ENCODE data around the gene BTBD16.

BTBD16 gene

DNA sequence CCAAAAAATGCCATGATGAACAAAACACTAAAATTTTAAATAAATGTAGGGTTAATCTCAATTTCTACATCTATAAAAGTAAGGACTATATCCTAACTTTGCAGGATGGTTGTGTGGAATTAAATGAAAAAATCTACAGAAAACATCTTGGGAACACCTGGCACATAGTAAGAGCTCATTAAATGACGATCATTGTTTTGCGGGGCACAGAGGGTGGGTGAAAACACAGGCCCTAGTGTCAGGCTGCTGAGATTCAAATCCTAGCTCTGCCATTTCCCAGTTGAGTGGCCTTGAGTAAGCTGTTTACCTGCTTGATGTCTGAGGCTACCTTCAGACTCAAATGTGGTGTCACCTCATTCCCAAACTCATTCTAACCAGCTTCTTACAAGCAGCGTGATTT lies 35.6 kb downstream of the BTBD16 start:
- ATAC-seq (no peak), DNase-seq (ENCODE audit: low spot score in 2 of 2) (no peak)
- no peaks in the 10 kb centered on the region for H3K4me1 Mint-ChIP-seq
- H3K36me3 Mint-ChIP-seq, result no peaks in the 10 kb centered on the region
- no peak overlapping the region for H3K27ac Mint-ChIP-seq
- H3K9me3 Mint-ChIP-seq, result peaks cover 5% of the 10 kb centered on the region
- no peak overlapping the region for H3K4me3 Mint-ChIP-seq

DNA sequence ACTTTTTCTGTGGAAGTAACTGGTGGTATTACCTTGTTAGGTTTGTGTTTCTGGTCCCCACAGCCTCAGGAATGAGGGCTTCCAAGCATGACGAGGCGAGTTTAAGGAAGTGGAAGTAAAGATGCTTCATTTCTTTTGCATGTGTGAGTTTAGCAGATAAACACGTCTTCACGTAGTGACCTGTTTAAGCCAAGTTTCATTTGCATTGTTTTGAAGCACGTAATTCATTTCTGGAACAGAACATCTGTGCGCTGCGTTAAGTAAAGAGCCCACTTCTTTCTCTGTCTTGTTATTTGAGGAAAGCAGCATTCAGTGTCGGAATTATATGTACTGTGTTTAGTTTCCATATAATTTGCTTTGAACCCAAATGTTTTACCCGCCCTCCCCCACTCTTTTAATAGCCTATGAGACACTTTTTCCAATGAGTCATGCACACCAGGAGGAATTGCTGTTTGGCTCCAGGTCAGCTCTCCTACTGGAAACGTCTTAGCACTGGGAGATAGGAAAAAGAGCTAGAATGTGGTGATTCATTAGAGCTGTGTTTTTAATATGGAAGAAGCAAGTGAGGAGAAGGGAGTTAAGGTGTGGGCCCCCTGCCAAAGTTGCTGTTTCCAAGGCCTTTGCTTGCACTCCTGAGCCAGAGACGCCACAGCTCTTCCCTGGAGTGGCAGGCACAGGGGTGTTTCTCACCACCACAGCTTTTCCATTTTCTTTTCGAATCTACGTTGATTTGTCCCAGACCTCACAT lies 36.7 kb downstream of the BTBD16 start:
- peaks cover 4% of the 10 kb centered on the region for H3K36me3 Mint-ChIP-seq
- no peak overlapping the region for H3K27ac Mint-ChIP-seq
- H3K4me3 Mint-ChIP-seq, result no peak overlapping the region
- no peaks in the 10 kb centered on the region for H3K4me1 Mint-ChIP-seq
- peaks cover 5% of the 10 kb centered on the region for H3K9me3 Mint-ChIP-seq
- no peak for ATAC-seq
- DNase-seq (ENCODE audit: low spot score in 2 of 2), result no peak

DNA sequence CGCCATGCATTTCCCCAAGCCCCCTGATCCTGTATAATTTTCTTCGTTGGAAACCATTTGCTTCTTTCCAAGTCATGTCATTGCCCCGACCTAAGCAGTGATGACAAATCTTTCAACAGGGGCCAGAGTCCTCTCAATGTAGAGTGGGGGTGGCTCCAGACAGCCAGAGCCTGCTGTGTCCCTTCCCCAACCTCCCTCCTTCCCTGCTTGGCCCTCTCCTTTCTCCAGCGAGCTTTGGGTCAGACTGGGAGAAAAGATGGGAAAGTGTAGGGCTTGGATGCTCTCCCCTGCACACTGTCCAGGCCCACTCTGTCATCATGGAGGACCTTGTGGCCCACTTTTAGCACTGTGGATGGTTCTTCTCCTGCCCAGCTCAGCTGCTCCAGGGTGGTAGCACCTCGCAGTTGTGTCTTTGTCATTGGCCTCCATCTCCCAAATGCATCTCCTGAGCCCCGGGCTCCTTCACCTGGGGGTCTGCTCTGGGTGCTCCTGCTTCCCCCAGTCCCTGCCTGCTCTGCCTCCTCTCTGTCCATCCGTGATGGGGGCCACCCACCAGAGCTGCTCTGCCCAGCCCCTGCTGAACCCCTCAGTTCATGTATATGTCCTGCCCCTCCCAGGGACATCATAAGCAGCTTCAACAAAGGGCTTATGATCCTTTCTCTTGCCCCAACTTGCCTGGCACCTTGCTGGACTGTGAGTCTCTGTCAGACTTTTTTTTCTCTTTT lies 37.5 kb downstream of the BTBD16 start:
- Mint-ChIP-seq H3K4me1 (no peaks in the 10 kb centered on the region), H3K9me3 (peaks cover 5% of the 10 kb centered on the region), H3K36me3 (peaks cover 5% of the 10 kb centered on the region), H3K27ac (no peak overlapping the region), H3K4me3 (no peak overlapping the region)
- no peak for ATAC-seq
- DNase-seq (ENCODE audit: low spot score in 2 of 2), result no peak

DNA sequence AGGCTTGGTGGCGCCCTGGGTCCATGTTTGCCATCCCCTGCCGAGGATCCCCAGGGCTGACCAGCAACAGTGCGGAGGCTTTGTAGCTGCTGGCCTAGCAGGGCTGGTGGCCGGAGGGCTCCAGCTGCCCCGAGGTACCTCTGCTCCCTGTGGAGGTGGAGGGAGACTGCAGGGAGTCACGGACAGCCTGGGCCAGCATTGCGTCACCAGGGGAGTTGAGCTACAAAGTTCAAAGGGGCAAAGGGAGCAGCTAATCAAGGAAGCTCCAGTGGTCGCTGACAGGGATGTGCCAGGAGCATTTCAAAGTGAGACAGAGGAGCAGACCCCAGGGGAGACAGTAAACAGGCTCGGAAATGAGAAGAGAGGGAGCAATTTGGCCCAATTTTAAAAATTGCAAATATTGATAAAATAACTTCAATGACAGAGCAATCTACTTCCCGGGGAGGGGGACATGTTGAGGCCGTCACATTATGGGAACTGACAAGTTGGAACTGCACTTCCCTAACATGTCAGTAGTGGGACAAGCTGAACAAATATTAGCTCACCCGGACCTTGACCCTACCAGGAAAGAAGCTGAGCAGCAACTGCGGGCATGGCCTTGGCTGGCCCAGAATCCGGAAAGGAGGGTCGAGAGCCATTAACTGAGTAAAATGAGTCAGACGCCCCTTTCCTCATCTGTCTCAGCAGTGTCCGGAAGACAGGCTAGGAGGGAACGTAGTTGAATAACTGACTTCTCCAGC lies 39.4 kb downstream of the BTBD16 start:
- peaks cover 5% of the 10 kb centered on the region for H3K36me3 Mint-ChIP-seq
- H3K9me3 Mint-ChIP-seq, result peaks cover 2% of the 10 kb centered on the region
- ATAC-seq (no peak), DNase-seq (ENCODE audit: low spot score in 2 of 2) (no peak)
- H3K4me1 Mint-ChIP-seq, result no peaks in the 10 kb centered on the region
- H3K27ac Mint-ChIP-seq, result no peak overlapping the region
- H3K4me3 Mint-ChIP-seq, result no peak overlapping the region

DNA sequence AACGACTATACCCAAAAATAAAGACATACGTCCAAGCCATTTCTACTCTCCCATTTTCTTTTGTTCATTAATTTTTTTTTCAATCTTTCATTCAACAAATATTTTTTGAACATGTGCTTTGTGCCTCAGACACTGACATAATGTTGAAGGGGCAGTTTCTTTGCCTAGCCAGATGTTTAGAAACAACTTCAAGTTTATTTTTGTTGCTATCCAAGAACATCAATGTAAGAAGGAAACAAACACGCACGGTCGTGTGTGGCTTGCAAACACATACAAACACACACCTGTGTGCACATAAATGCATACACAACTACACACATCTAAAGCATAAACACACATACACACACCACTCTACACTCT lies 39.9 kb downstream of the BTBD16 start:
- Mint-ChIP-seq H3K4me3 (no peak overlapping the region), H3K9me3 (no peaks in the 10 kb centered on the region), H3K36me3 (peaks cover 5% of the 10 kb centered on the region), H3K27ac (no peak overlapping the region), H3K4me1 (no peaks in the 10 kb centered on the region)
- ATAC-seq (no peak), DNase-seq (ENCODE audit: low spot score in 2 of 2) (no peak)

DNA sequence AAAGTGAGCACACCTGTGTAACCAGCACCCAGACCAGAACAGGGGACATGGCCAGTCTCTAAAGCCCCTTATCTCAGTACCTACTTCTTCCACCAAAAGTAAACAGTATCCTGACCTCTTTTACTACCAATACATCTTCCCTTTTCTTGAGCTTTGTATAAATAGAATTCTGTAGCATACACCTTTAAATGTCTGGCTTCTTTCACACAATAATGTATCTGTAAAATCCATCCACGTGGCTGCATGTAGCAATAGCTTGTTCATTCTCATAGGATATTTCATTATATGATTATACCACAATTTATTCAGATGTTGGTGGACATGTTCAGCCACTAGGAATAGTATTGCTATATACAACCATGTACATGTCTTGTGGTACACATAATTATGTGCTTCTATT lies 40.6 kb downstream of the BTBD16 start:
- DNase-seq (ENCODE audit: low spot score in 2 of 2), result no peak
- Mint-ChIP-seq H3K4me3 (no peak overlapping the region), H3K4me1 (no peaks in the 10 kb centered on the region), H3K9me3 (no peaks in the 10 kb centered on the region), H3K36me3 (peaks cover 5% of the 10 kb centered on the region), H3K27ac (no peak overlapping the region)
- ATAC-seq, result no peak

DNA sequence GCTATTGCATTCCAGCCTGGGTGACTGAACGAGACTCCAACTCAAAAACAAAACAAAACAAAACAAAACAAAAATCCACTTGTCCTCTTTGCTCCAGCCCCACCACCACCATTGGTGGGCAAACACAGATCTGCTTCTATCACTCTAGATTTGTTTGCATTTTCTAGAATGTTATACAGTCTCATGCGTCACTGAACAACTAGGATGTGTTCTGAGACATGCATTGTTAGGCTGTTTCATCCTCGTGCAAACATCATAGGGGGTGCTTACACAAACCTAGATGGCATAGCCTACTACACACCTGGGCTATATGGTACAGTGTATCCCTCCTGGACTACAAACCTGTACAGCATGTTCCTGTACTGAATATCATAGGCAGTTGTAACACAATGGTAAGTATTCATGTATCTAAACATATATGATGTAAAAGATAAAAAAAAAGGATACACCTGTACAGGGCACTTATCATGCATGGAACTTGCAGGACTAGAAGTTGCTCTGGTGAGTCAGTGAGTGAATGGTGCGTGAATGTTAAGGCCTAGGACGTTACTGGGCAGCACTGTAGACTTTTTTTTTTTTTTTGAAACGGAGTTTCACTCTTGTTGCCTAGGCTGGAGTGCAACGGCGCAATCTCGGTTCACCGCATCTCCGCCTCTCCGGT lies 45.3 kb downstream of the BTBD16 start:
- no peaks in the 10 kb centered on the region for H3K9me3 Mint-ChIP-seq
- H3K27ac Mint-ChIP-seq, result no peak overlapping the region
- ATAC-seq (no peak), DNase-seq (ENCODE audit: low spot score in 2 of 2) (no peak)
- no peaks in the 10 kb centered on the region for H3K4me1 Mint-ChIP-seq
- H3K4me3 Mint-ChIP-seq, result no peak overlapping the region
- peaks cover 5% of the 10 kb centered on the region for H3K36me3 Mint-ChIP-seq

DNA sequence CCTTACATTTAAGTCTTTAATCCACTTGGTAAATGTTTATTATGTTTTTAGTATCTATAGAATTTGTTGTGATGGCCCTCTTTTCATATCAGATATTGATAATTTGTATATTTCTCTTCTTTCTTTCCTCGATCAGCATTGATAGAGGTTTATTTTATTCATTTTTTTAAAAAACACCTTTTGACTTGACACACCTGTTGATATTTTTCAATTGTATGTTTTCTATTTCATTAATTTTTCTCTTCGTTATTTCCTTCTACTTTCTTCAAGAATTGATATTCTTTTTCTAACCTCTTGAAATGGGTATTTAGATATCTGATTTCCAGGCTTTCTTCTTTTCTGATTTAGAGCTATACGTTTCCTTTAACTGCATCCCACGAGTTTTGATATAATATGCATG lies 50.9 kb downstream of the BTBD16 start:
- Mint-ChIP-seq H3K4me1 (no peaks in the 10 kb centered on the region), H3K9me3 (no peaks in the 10 kb centered on the region), H3K4me3 (no peak overlapping the region), H3K27ac (no peak overlapping the region), H3K36me3 (no peaks in the 10 kb centered on the region)
- DNase-seq (ENCODE audit: low spot score in 2 of 2) (no peak), ATAC-seq (no peak)

DNA sequence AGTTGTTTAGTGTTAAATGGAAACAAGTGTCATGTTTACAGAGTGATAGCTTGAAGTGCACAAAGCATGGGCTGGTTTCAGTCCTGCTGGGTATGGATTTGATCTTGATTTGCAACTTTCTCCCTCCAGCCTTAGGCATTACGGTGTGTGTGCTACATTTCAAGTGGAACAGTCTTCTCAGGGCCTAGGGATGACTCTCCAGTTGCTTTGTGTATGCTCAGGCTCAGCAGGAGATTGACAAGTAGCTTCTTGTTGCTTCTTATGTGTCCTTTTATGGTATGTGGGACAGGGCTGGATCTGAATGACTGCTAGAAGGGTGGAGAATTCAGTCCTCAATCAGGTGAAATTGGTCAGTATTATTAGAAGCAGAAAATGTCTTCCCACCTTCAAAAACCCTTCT lies 52.1 kb downstream of the BTBD16 start:
- DNase-seq (ENCODE audit: low spot score in 2 of 2) (no peak), ATAC-seq (no peak)
- Mint-ChIP-seq H3K9me3 (no peaks in the 10 kb centered on the region), H3K4me1 (no peaks in the 10 kb centered on the region), H3K27ac (no peak overlapping the region), H3K4me3 (no peak overlapping the region), H3K36me3 (no peaks in the 10 kb centered on the region)

DNA sequence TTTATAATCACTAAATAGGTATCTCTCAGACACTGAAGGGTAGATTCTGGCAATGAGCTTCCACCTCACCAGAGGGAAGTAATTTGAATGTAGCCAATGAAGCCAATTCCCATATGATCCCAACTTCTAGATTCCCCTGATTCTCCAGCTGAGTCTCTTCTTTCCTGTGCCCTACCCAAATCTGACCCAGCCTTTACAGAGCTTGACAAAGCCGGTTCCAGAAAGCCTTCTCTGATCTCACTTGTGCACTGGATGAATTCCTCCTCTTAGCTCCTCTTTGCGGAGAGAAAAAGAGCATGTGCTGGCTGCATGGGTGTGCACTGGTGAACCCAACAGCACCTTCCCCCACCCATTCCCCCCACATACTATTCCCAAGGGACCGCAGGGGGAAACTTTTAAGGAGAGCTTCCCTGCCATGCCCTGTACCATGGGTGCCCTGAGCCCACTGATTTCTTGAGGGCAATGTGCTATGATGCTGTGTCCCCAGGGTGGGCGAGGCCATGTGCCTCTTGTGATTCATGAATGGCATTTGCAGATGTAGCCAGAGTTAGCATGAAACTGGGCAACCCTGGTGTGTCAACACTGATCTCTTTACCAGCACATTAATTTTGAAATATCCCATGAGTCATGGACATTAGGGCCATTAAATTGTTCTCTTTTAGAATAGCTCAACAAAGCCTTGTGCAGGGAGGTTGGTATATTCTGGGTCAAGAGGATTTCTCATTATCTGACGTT lies 53.0 kb downstream of the BTBD16 start:
- ATAC-seq (peak; percentile 71), DNase-seq (ENCODE audit: low spot score in 2 of 2) (no peak)
- H3K4me3 Mint-ChIP-seq, result no peak overlapping the region
- H3K4me1 Mint-ChIP-seq, result no peaks in the 10 kb centered on the region
- no peaks in the 10 kb centered on the region for H3K36me3 Mint-ChIP-seq
- H3K27ac Mint-ChIP-seq, result no peak overlapping the region
- H3K9me3 Mint-ChIP-seq, result no peaks in the 10 kb centered on the region

DNA sequence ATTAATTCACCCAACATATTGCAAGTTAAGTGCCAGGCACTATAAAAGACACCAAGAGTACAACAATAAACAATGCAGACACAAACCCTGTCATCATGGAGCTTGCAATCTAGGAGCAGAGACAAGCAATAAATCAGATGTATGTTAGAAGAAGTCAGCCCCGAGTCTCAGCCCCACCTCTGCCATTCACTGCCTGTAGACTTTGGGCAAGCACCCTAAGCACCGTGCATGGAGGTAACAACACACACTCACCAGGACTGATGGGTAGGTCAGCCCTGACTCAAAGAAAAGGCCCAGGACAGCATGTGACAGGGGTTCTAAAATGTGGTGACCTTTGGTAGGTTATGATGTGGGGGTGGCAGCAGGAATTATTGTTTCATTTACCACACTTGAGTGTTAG lies 54.1 kb downstream of the BTBD16 start:
- ATAC-seq (no peak), DNase-seq (ENCODE audit: low spot score in 2 of 2) (no peak)
- Mint-ChIP-seq H3K9me3 (no peaks in the 10 kb centered on the region), H3K4me1 (no peaks in the 10 kb centered on the region), H3K36me3 (no peaks in the 10 kb centered on the region), H3K27ac (no peak overlapping the region), H3K4me3 (no peak overlapping the region)

DNA sequence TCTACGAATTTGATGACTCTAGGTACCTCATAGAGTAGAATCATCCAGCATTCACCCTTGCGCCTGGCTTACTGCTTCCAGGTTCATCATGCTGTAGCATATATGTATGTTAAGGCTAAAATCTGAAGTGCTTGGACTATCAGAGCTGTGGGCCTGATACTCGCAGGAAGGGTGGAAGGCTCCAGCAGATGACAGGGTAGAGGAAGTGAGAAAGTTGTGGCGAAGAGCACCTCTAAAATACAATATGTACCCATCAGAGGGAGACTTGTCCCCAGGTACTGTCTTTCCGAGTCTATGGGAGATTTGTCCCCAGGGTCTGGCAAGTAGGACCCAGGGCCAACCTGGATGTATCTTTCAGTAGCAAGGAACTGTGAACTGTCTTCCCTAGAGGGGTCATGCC lies 55.3 kb downstream of the BTBD16 start:
- Mint-ChIP-seq H3K27ac (no peak overlapping the region), H3K9me3 (no peaks in the 10 kb centered on the region), H3K36me3 (no peaks in the 10 kb centered on the region), H3K4me3 (no peak overlapping the region), H3K4me1 (no peaks in the 10 kb centered on the region)
- no peak for DNase-seq (ENCODE audit: low spot score in 2 of 2)
- no peak for ATAC-seq

DNA sequence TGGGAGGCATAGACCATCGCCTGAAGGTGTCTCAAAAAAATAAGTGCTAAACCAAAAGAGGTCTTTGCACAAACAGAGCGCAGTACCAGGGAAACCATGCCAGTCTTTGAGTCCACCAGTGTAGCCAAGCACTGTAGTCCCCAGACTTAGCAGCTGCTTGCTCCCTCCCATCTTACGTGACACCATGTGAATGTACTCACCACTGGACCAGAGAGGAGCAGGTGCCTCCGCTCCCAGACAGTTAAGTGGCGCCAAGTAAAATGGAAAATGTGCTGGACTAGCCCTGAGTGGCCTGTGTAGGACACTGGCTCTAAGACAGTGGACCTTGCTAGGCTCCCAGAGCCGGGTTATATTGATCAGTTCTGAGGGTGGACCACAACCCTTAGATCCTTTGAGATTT lies 55.7 kb downstream of the BTBD16 start:
- Mint-ChIP-seq H3K4me1 (no peaks in the 10 kb centered on the region), H3K9me3 (no peaks in the 10 kb centered on the region), H3K4me3 (no peak overlapping the region), H3K27ac (no peak overlapping the region), H3K36me3 (no peaks in the 10 kb centered on the region)
- no peak for DNase-seq (ENCODE audit: low spot score in 2 of 2)
- ATAC-seq, result no peak

DNA sequence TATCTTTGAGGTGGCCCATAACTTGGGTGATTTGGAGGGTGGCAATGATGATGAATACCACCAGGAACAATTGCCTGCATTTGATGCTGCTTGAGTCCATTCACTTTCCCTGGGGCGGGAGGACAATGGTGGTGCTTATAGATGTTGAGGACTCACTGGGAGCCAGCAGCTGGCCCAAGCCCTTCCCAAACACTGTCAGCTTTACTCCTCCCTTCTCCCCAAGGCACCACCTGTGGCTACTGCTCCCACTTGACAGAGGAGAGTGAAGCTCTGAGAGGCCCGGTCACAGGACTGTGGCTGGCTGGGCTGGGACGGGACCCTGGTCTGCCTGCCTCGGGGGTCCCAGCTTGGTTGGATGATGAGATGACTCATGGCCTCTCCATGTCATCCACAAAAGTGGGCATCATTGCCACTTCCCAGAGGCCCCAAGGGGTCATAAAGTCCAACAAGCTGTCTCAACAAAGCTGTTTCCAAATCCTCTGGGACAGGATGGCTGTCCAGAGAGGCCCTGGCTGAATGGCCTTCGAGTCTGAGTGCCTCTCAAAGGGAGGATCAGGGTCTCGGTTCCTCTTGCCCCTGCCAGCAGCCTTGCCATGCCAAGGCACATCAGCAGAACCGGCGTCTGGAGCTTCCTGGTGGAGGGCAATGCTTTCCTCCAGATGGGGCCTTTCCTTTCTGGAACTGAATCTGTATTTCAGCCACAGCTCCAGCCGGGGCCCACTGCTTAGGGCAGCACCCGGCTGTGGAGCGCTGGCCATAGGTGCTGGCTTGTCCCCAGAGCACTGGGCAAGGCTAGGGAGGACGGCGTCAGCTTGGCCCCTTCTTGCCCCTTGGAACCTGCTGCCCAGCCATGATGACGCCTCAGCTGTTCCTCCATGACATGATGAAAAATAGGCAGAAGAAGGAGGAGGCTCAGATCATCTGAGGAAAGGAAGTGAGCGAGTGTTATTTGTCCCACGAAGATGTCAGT lies 56.4 kb downstream of the BTBD16 start:
- ATAC-seq (no peak), DNase-seq (ENCODE audit: low spot score in 2 of 2) (no peak)
- Mint-ChIP-seq H3K36me3 (no peaks in the 10 kb centered on the region), H3K4me1 (no peaks in the 10 kb centered on the region), H3K9me3 (no peaks in the 10 kb centered on the region), H3K4me3 (no peak overlapping the region), H3K27ac (no peak overlapping the region)
